AG09319 (cell line): ENCODE measurements around the gene CEP72.
"Not testable (repeated sequence)": the region's sequence is repeated elsewhere in the genome, so short reads cannot be mapped to it uniquely, and the experiment has no call there.

ENCODE experiments used
- DNase-seq: peaks from one replicate; pipeline ENCODE4 v3.0.0-alpha.2; 2010; ENCODE audit warnings: low read depth; ENCODE audit errors: extremely low read depth
- TF ChIP-seq, protein P1 (sequence below): IDR thresholded peaks from 2 replicates; pipeline ENCODE4 v1.5.1; 2011; ENCODE audit warnings: low read depth, mild to moderate bottlenecking, inconsistent platforms, low read length, moderate library complexity

The CEP72 gene

DNA sequence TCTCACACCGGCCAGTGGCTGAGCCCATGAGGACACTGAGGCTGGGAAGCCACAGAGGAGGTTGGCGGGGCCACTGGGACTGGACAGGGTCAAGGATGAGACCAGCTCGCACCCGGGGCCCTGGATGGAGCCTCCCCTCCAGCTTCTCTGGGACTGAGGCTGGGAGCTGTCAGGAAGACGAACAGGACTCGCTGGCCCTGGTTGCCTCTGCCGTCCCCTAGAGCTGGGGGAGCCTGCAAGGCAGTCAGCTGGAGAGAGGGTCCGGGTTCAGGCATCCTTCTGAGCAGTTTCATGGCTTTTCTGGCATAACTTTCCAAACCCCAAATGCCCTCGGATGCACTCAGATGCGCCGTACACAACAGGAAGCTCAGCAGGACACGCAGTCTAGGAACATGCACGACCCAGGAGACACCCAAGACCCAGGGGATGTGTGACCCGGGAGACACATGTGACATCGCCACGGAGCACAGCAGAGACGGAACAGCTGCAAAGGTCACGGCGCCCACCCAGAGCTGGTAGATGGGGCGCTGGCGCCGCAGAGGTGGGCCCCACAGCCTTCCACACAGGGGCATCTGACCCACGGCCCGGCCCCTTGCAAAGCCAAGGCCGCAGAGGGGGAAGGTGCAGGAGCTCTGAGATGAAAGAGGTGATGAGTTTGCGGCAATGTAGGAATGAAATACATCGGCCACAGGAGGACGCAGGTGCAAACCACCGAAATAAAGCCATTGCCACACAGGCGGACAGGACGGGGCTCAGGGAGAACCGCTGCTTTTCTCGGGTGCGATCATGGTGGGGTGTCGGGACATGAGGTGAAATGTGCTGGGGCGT, 63.9 kb downstream of the CEP72 start:
- DNase-seq, result no peak
- TF ChIP-seq, protein P1, sequence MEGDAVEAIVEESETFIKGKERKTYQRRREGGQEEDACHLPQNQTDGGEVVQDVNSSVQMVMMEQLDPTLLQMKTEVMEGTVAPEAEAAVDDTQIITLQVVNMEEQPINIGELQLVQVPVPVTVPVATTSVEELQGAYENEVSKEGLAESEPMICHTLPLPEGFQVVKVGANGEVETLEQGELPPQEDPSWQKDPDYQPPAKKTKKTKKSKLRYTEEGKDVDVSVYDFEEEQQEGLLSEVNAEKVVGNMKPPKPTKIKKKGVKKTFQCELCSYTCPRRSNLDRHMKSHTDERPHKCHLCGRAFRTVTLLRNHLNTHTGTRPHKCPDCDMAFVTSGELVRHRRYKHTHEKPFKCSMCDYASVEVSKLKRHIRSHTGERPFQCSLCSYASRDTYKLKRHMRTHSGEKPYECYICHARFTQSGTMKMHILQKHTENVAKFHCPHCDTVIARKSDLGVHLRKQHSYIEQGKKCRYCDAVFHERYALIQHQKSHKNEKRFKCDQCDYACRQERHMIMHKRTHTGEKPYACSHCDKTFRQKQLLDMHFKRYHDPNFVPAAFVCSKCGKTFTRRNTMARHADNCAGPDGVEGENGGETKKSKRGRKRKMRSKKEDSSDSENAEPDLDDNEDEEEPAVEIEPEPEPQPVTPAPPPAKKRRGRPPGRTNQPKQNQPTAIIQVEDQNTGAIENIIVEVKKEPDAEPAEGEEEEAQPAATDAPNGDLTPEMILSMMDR, result no peak

DNA sequence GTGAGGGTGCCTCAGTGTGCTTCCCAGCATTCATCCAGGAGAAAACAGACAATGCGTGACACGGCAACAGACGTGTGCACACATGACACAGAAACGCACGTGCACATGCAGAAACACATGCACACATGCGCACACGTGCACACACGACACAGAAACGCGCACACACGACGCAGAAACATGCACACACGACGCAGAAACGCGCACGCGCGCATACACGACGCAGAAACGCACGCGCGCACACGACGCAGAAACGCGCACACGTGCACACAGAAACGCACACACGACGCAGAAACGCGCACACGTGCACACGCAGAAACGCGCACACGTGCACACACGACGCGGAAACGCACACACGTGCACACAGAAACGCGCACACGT, 64.5 kb downstream of the CEP72 start:
- no peak for DNase-seq
- TF ChIP-seq, protein P1, result no peak

DNA sequence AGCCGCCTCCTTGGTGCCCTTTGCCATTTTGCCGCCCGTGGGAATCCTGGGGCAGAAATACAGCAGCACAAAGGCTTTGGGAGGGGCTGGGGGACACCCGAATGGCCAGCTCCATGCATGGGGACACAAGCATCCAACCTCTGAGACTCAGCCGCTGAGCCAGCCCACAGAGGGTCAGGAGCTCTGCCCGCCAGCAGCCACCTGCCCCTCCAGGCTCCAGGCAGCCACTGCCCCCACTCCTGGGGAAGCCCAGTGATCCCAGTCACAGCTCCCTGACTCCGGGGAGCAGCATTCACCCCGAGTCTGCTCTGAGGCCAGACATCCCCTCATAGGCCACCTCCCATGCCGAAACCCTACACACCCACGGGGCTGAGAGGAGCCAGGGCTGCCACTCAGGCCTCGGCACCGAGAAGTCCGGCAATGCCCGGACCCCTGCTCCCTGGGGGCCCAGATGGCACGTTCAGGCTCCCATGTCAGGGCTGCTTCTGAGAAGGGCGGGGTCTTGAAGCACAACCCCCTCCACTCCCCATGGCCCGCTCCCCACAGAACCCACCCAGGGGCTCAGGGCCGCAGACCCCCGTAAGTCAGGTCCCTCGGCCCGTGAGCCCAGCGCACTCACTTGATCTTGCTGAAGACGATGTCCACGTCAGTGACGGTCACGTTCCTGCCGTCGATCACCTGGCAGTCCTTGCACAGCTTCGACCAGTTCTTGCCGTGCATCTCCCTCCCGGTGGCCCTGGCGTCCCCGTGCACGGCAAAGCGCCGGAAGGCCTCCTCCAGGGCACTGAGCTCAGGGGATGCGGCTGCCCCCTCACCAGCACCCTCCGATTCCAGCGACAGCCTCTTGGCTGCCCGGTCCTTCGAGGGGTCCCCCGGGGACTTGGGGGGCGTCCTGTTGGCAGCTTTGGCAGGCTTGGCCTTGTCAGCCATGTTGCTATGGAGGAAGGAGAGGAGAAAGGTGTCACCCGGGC, 65.3 kb downstream of the CEP72 start:
- no peak for DNase-seq
- TF ChIP-seq, protein P1, result no peak

DNA sequence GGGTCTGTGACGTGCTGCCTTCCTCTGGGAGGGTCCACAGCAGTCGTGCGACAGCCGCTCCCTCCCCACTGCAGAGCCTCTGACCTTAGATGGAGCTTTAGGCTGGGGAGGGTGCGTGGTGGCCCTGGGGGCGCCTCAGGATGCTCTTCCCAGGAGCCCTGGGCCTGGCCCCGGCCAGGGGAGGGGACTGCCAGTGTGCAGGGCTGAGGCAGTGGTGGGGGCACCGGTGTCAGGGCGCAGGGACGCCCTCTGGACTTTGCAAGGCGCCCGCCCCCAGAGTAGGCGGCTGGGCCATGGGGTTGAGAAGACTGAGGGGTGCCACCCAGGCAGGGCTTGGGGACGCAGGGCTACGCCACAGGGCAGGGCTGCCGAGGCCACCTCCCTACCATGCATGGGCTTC, 66.4 kb downstream of the CEP72 start:
- not testable (repeated sequence) for DNase-seq

DNA sequence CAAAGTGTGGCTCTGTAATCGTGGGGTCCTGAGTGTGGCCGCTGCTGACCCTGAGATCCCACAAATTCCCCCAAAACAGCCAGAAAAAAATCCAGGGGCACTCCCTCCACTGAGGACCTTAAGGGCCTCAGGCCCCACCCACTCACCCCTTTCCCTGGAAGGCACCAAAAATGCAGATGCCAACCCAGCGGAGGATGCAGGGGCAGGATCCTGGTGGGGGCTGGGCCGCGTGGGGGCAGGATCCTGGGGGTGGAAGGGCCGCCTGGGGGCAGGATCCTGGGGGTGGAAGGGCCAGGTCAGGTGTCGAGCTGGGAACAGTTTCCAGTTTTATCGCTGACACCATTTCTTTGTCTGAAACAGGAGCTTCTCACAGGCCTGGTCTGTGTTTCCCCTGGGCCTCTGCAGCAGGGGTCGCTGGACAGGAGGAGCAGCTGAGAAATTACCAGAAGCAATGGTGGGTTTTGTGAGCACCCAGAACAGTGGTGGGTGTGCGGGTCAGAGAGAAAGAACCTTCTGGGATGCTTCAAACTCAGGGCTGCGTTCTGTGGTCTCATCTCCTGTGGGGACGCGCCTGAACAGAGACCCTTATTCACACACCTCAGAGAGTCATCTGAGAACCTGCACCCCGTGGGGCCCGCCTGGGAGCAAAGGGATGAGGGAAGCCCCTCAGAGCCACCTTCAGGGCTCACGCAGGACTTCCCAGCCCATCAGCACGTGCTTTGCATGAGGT, 67.2 kb downstream of the CEP72 start:
- not testable (repeated sequence) for DNase-seq

DNA sequence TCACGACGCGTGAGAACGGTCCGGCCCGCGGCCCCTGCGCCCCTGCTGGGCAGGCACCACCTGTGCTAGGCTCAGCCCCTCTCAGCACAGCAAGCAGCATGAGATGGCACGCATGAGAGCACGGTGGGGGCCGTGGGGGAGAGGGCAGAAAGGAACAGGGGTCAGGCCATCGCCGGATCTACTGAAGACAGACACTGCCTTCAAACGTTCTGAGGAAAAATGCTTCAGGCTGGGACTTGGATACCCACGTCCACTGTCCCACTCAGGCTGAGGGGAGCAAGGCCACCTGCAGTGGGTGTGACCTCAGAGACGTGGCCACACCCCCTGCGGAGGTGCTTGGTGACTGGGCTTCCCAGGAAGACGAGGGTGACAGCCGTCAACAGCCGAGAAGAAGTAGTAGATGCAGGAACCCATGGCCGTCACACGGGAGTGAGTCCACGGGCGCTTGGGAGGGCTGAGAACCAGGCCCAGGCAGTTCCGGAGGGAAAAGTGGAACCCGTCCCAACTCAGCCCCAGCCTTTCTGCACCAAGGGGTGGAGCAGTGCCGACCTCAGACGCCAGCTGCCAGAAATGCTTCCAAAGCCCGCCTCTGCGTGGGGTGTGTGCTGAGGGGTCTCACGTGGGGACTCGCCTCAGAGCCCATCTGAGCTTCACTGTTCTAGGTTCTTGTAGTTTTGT, 68.1 kb downstream of the CEP72 start:
- not testable (repeated sequence) for DNase-seq

DNA sequence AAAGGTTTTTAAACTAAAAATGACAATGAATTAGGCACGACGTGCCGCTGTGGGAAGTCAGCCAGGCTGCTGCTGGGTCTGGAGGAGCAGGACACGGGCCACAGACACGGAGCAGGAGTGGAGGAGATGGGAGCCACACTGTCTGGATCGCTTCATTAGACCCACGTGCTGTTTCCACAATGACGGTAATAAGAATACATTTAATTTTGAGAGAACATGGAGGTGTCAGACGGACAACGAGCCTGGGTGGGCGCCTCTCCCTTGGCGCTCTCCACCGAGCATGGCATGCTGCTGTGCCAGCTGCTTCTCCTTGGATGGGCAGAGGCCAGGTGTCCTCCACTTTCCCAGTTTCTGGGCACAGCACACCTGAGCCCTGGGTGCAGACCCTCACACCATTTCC, 68.7 kb downstream of the CEP72 start:
- DNase-seq, result not testable (repeated sequence)

DNA sequence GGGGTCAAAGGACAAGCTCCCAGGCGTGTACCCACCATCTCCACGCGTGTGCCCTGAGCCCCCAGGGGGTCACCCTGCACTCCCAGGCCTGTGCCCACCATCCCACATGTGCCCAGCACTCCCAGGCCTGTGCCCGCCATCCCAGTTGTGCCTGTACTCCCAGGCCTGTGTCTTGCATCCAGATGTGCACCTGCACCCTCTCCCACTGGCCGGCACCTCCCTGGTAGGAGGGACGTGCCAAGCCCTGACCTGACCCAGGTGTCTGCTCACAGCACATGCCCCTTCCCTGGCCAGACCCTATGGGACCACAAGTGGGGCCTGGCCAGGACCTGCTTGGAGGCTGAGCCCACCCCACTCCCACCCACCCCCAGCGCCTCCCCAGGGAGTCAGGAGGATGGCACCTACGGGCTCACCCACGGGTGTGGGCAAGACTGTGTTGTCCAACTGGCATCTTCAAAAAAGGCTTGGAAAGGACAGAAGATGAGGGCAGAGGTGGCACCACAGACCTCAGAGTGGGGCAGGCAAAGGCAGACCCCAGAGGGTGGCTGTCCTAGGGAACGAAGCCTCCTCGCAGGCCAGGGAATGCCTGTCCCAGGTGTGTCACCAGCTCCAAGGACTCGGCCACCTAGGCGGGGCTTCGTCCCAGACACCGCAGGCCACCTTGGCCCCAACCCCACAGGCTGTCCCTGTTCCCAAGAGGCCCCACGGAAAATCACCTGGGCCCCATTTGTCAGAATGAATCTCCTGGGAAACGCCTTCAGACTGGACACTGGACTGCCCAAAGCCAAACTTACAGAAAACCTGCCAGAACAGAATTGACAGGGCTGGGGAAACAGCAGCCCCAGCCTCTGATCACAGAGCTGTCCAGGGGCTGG, 69.4 kb downstream of the CEP72 start:
- DNase-seq, result not testable (repeated sequence)

DNA sequence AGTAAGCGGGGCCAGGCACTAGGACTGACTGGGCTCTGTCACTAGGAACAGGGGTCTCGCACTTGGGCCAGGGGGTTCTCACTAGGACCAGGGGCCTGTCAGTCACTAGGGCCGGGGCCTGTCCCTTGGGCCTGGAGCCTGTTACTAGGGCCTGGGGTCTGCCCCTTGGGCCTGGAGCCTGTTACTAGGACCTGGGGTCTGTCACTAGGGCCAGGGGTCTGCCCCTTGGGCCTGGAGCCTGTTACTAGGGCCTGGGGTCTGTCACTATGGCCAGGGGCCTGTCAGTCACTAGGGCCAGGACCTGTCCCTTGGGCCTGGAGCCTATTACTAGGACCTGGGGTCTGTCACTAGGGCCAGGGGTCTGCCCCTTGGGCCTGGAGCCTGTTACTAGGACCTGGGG, 70.1 kb downstream of the CEP72 start:
- not testable (repeated sequence) for DNase-seq

DNA sequence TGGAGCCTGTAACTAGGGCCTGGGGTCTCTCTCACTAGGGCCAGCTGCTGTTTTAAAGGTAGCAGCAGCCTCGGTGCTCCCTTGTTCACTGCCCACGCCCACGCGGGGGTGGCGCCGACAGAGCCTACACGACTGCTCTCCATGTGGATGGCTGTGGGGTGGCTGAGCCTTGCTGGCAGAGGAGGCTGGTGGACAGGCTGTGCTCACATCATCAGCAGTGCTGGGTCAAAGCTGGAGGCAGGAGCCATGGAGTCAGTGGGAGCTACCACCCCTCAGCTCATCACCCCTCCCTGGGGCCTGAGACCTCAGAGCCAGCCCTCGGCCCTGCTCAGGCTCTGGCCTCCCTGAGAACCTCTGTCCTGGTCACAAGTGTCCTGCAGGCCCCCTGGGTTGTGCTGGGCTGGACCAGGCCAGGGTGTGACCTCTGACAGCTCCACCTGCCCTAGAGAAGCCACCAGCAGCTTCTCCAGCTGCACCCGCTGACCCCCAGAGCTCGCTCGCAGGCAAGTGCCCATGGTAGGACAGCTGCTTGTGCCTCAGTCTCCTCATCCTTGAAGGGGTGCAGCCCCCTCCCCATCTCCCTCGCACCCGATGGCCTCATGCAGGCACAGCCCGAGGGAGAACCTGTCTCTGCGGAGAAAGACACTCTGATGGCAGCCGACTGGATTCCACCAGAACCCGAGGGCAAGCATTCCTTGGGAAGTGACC, 70.7 kb downstream of the CEP72 start:
- DNase-seq, result not testable (repeated sequence)
